ENCODE results near the gene SF3B4.

The SF3B4 gene

DNA sequence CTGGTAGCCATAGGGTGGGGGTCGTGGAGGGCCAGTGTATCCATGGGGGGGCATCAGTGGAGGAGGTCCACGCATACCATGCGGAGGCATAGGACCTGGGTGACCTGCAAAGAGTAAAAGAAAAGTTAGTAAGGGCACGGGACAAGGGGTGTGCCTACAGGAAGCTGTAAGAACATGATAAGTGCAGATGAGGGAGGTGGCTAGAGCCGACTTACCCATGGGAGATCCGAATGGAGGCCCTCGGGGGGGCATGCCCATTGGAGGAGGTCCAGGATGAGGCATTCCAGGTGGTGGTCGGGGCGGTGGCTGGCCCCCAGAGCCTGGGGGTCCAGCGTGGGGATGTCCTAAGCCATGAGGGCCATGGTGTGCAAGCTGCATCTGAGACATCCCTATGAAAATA, 4.0 kb downstream of the SF3B4 start:
- no peak overlapping the region for H3K27ac ChIP-seq
- peaks cover 36% of the 10 kb centered on the region; the same call in 1 of the 2 replicates for H3K36me3 ChIP-seq (ENCODE audit: insufficient read depth)
- H4K20me1 ChIP-seq (ENCODE audit: insufficient read depth) = no peaks in the 10 kb centered on the region
- peaks cover 37% of the 10 kb centered on the region for H3K79me2 ChIP-seq (ENCODE audit: insufficient read depth, low read depth)
- no peak overlapping the region for H2AFZ ChIP-seq (ENCODE audit: low read depth)
- no peak overlapping the region for H3K4me3 ChIP-seq (IDR thresholded peaks at IDR 0.05; ENCODE audit: insufficient read depth, low read depth, low read length)
- peaks cover 26% of the 10 kb centered on the region for H3K4me1 ChIP-seq (ENCODE audit: low read depth, poor library complexity, severe bottlenecking)
- no peak overlapping the region for H3K9ac ChIP-seq
- H3K27me3 ChIP-seq (ENCODE audit: insufficient read depth, low read depth) = no peaks in the 10 kb centered on the region; the same call in 1 of the 2 replicates
- H3K4me2 ChIP-seq = no peak overlapping the region
- TF ChIP-seq, protein P1, sequence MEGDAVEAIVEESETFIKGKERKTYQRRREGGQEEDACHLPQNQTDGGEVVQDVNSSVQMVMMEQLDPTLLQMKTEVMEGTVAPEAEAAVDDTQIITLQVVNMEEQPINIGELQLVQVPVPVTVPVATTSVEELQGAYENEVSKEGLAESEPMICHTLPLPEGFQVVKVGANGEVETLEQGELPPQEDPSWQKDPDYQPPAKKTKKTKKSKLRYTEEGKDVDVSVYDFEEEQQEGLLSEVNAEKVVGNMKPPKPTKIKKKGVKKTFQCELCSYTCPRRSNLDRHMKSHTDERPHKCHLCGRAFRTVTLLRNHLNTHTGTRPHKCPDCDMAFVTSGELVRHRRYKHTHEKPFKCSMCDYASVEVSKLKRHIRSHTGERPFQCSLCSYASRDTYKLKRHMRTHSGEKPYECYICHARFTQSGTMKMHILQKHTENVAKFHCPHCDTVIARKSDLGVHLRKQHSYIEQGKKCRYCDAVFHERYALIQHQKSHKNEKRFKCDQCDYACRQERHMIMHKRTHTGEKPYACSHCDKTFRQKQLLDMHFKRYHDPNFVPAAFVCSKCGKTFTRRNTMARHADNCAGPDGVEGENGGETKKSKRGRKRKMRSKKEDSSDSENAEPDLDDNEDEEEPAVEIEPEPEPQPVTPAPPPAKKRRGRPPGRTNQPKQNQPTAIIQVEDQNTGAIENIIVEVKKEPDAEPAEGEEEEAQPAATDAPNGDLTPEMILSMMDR (conservative IDR thresholded peaks at IDR 0.05; ENCODE audit: low read depth, low read length) = no peak

DNA sequence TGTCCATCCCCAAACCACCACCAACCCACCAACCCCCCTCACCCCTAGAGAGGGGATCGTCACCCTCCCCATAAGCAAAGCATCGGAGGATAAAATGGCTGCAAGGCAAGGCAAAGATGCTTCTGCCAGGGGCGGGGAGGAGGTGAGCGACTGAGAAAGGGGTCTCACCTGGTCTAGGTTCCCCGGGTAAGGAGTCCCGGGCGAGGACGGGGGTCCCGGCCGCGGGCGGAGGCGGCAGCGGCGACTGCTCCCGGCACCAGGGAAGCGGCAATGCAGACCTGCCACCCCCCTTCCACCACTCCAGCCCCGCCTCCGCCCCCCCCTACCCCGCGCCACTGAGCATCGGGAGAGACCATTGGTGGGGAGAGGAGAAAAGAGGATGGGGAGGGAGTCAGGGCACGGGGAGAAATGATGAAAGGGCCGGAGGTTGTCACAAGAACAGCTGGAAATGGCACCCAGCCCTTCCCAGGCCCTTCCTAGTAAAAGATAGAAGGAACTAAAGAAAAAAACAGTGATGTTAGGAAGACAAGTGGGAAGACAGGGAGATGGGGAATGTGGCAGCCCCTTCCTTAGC, 9.9 kb downstream of the SF3B4 start, which contains the start of gene SV2A:
SV2A (minus strand) TSS at position 274 of the 574 bp plus-strand sequence. CDS start 4,004 bp downstream, outside the sequence.
- Histone ChIP-seq H3K4me3 (IDR thresholded peaks at IDR 0.05; ENCODE audit: insufficient read depth, low read depth, low read length) (no peak within 1 kb of the TSS), H2AFZ (ENCODE audit: low read depth) (no peak within 1 kb of the TSS), H3K4me1 (ENCODE audit: low read depth, poor library complexity, severe bottlenecking) (peaks cover 5% of the 10 kb centered on the region), H3K27ac (no peak within 1 kb of the TSS), H3K9ac (no peak within 1 kb of the TSS), H3K79me2 (ENCODE audit: insufficient read depth, low read depth) (no peaks in the 10 kb centered on the region), H4K20me1 (ENCODE audit: insufficient read depth) (no peaks in the 10 kb centered on the region), H3K27me3 (ENCODE audit: insufficient read depth, low read depth) (no peaks in the 10 kb centered on the region; the same call in 1 of the 2 replicates), H3K36me3 (ENCODE audit: insufficient read depth) (peaks cover 2% of the 10 kb centered on the region; the same call in 1 of the 2 replicates), H3K4me2 (no peak within 1 kb of the TSS)
- TF ChIP-seq, protein P1 (conservative IDR thresholded peaks at IDR 0.05; ENCODE audit: low read depth, low read length) = no peak

DNA sequence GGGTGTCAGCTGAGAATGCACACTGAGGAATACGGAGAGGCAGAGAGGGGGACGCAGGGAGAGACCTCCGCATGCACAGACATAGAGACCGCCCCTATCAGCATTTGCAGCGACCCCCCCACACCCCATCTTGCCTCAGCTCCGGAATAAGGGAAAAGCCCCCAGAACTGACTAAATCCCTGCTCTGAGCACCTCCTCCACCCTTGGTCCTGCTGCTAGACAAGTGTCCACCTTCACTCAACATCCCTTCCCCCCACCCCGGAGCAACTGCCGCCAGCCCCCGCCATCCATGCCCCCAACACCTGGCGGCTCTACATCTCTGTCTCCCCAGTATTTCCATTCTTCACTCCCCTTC, 10.7 kb downstream of the SF3B4 start:
- no peak overlapping the region for H3K4me2 ChIP-seq
- H3K27me3 ChIP-seq (ENCODE audit: insufficient read depth, low read depth) = no peaks in the 10 kb centered on the region; the same call in 1 of the 2 replicates
- H4K20me1 ChIP-seq (ENCODE audit: insufficient read depth) = no peaks in the 10 kb centered on the region
- no peak overlapping the region for H3K4me3 ChIP-seq (IDR thresholded peaks at IDR 0.05; ENCODE audit: insufficient read depth, low read depth, low read length)
- no peaks in the 10 kb centered on the region for H3K36me3 ChIP-seq (ENCODE audit: insufficient read depth)
- peaks cover 5% of the 10 kb centered on the region for H3K4me1 ChIP-seq (ENCODE audit: low read depth, poor library complexity, severe bottlenecking)
- TF ChIP-seq, protein P1 (conservative IDR thresholded peaks at IDR 0.05; ENCODE audit: low read depth, low read length) = no peak
- H3K9ac ChIP-seq = no peak overlapping the region
- no peaks in the 10 kb centered on the region for H3K79me2 ChIP-seq (ENCODE audit: insufficient read depth, low read depth)
- H2AFZ ChIP-seq (ENCODE audit: low read depth) = no peak overlapping the region
- H3K27ac ChIP-seq = no peak overlapping the region

DNA sequence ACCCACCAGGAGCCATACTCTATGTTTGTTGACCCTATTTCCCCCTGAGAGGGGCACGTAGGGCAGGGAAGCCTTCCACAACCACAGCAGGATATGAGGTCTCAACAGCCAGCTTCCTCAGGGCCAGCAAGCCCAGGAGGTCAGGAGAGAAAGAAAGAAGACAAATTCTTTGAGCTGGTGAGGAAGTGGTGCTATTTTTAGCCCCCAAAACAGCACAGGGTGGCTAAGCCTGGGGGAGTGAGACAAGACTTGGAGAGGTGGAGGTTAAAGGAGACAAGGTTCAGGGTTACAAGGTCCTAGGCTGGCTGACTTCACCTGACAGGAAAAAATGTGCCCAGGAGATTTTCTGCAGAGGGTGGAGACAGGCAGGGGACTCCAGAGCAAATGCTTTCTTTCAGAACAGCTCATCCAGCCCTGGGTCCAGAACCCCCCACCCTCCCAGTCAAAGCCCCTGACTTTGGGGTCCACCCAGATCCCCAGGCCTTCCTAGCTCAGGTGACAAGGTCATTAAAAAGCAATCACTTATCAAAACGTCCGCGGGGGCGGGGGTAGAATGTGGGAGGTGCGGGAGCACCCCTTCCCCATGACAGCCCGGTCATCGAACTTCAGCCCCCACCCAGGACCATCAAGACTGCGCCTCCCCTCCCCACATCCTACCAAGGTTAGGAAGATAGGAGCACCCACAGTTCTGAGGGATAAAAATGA, 11.3 kb downstream of the SF3B4 start:
- TF ChIP-seq, protein P1 (conservative IDR thresholded peaks at IDR 0.05; ENCODE audit: low read depth, low read length) = no peak
- Histone ChIP-seq H3K36me3 (ENCODE audit: insufficient read depth) (no peaks in the 10 kb centered on the region), H3K9ac (no peak overlapping the region), H4K20me1 (ENCODE audit: insufficient read depth) (no peaks in the 10 kb centered on the region), H3K27ac (no peak overlapping the region), H3K4me3 (IDR thresholded peaks at IDR 0.05; ENCODE audit: insufficient read depth, low read depth, low read length) (no peak overlapping the region), H3K27me3 (ENCODE audit: insufficient read depth, low read depth) (no peaks in the 10 kb centered on the region; the same call in 1 of the 2 replicates), H3K4me1 (ENCODE audit: low read depth, poor library complexity, severe bottlenecking) (peaks cover 5% of the 10 kb centered on the region), H3K79me2 (ENCODE audit: insufficient read depth, low read depth) (no peaks in the 10 kb centered on the region), H3K4me2 (no peak overlapping the region), H2AFZ (ENCODE audit: low read depth) (no peak overlapping the region)

All from KMS-11 (cell line).